Measurements from ENCODE around the gene CA5A.

CA5A gene

GRCh38 chr16:87845807-87846619, 90.3 kb downstream of the CA5A start:
- peaks cover 79% of the 10 kb centered on the region for H3K36me3 ChIP-seq (replicated peaks; ENCODE audit: low read depth, low read length)
- TF ChIP-seq EZH2phosphoT487 (IDR thresholded peaks at IDR 0.05; ENCODE audit: low read depth) (no peak), CTCF (IDR thresholded peaks at IDR 0.05; ENCODE audit: low read depth, low read length) (no peak)

GRCh38 chr16:87845213-87845612, 91.1 kb downstream of the CA5A start:
- no peak overlapping the region for H3K9ac ChIP-seq (ENCODE audit: low read length)
- peaks cover 91% of the 10 kb centered on the region for H3K79me2 ChIP-seq (ENCODE audit: low read length)
- H2AFZ ChIP-seq (ENCODE audit: low read depth, low read length): no peak overlapping the region
- H3K4me1 ChIP-seq (ENCODE audit: low read length): peaks cover 8% of the 10 kb centered on the region
- H3K27me3 ChIP-seq (ENCODE audit: low read depth, low read length): no peaks in the 10 kb centered on the region
- peaks cover 77% of the 10 kb centered on the region for H3K36me3 ChIP-seq (replicated peaks; ENCODE audit: low read depth, low read length)
- H4K20me1 ChIP-seq (ENCODE audit: insufficient read depth, low read length): peaks cover 93% of the 10 kb centered on the region
- no peak overlapping the region for H3K27ac ChIP-seq (ENCODE audit: low read length)
- H3K9me3 ChIP-seq (ENCODE audit: insufficient read depth, low read length): no peaks in the 10 kb centered on the region
- H3K4me3 ChIP-seq (ENCODE audit: low read length): no peak overlapping the region
- no peak overlapping the region for H3K4me2 ChIP-seq (ENCODE audit: low read length)
- TF ChIP-seq CTCF (IDR thresholded peaks at IDR 0.05; ENCODE audit: low read depth, low read length) (no peak), EZH2phosphoT487 (IDR thresholded peaks at IDR 0.05; ENCODE audit: low read depth) (no peak)

More at GRCh38 chr16:87845807-87846619, 90.3 kb downstream of the CA5A start:
- Histone ChIP-seq H3K4me1 (ENCODE audit: low read length) (peaks cover 16% of the 10 kb centered on the region), H3K9me3 (ENCODE audit: insufficient read depth, low read length) (no peaks in the 10 kb centered on the region), H3K4me3 (ENCODE audit: low read length) (no peak overlapping the region), H3K4me2 (ENCODE audit: low read length) (no peak overlapping the region), H3K9ac (ENCODE audit: low read length) (no peak overlapping the region), H4K20me1 (ENCODE audit: insufficient read depth, low read length) (peaks cover 95% of the 10 kb centered on the region), H3K27ac (ENCODE audit: low read length) (no peak overlapping the region), H2AFZ (ENCODE audit: low read depth, low read length) (no peak overlapping the region), H3K79me2 (ENCODE audit: low read length) (peaks cover 97% of the 10 kb centered on the region), H3K27me3 (ENCODE audit: low read depth, low read length) (no peaks in the 10 kb centered on the region)

- H3K9ac ChIP-seq (ENCODE audit: low read length): no peak overlapping the region
- H4K20me1 ChIP-seq (ENCODE audit: insufficient read depth, low read length): peaks cover 90% of the 10 kb centered on the region
- TF ChIP-seq EZH2phosphoT487 (IDR thresholded peaks at IDR 0.05; ENCODE audit: low read depth) (no peak), CTCF (IDR thresholded peaks at IDR 0.05; ENCODE audit: low read depth, low read length) (no peak)
- H3K27me3 ChIP-seq (ENCODE audit: low read depth, low read length): no peaks in the 10 kb centered on the region
- peaks cover 87% of the 10 kb centered on the region for H3K79me2 ChIP-seq (ENCODE audit: low read length)
- no peak overlapping the region for H3K4me2 ChIP-seq (ENCODE audit: low read length)
- no peak overlapping the region for H3K4me3 ChIP-seq (ENCODE audit: low read length)
- no peaks in the 10 kb centered on the region for H3K9me3 ChIP-seq (ENCODE audit: insufficient read depth, low read length)
- H3K27ac ChIP-seq (ENCODE audit: low read length): no peak overlapping the region
- H3K36me3 ChIP-seq (replicated peaks; ENCODE audit: low read depth, low read length): peaks cover 79% of the 10 kb centered on the region
- H2AFZ ChIP-seq (ENCODE audit: low read depth, low read length): no peak overlapping the region
- peaks cover 5% of the 10 kb centered on the region; the same call in 1 of the 2 replicates for H3K4me1 ChIP-seq (ENCODE audit: low read length)
Measured at GRCh38 chr16:87844809-87845208, 91.5 kb downstream of the CA5A start.

- Histone ChIP-seq H3K27ac (ENCODE audit: low read length) (no peak overlapping the region), H3K9ac (ENCODE audit: low read length) (no peak overlapping the region), H3K4me2 (ENCODE audit: low read length) (no peak overlapping the region), H3K4me1 (ENCODE audit: low read length) (peaks cover 5% of the 10 kb centered on the region; the same call in 1 of the 2 replicates), H3K36me3 (replicated peaks; ENCODE audit: low read depth, low read length) (peaks cover 79% of the 10 kb centered on the region), H2AFZ (ENCODE audit: low read depth, low read length) (no peak overlapping the region), H3K4me3 (ENCODE audit: low read length) (no peak overlapping the region), H3K9me3 (ENCODE audit: insufficient read depth, low read length) (no peaks in the 10 kb centered on the region), H3K79me2 (ENCODE audit: low read length) (peaks cover 82% of the 10 kb centered on the region), H4K20me1 (ENCODE audit: insufficient read depth, low read length) (peaks cover 84% of the 10 kb centered on the region), H3K27me3 (ENCODE audit: low read depth, low read length) (no peaks in the 10 kb centered on the region)
- no peak for TF ChIP-seq CTCF (IDR thresholded peaks at IDR 0.05; ENCODE audit: low read depth, low read length)
Measured at GRCh38 chr16:87844120-87844733, 92.1 kb downstream of the CA5A start.

Data from OCI-LY3 (cell line).